GM19043 (cell line): Measurements from ENCODE around the gene STARD9.

Experiments used
- ATAC-seq: cut with Tn5 transposase; IDR thresholded peaks from one replicate; pipeline ENCODE4 v1.9.1; 2021; ENCODE audit warnings: low read depth; ENCODE audit not compliant: unreplicated experiment

The STARD9 gene

GRCh38 chr15:42691770-42692169, 116.4 kb downstream of the STARD9 start:
- ATAC-seq, result no peak

GRCh38 chr15:42692536-42692935, 117.1 kb downstream of the STARD9 start:
- no peak for ATAC-seq

- ATAC-seq, result no peak
These were observed 117.6 kb downstream of the STARD9 start for GRCh38 chr15:42692997-42693396.

GRCh38 chr15:42693496-42693895, 118.1 kb downstream of the STARD9 start:
- no peak for ATAC-seq

GRCh38 chr15:42693942-42694341, 118.5 kb downstream of the STARD9 start:
- no peak for ATAC-seq

GRCh38 chr15:42694398-42694797, 119.0 kb downstream of the STARD9 start:
- ATAC-seq, result no peak

- ATAC-seq, result no peak
These were observed 120.2 kb downstream of the STARD9 start for GRCh38 chr15:42695527-42696071.

- ATAC-seq, result no peak
These were observed 121.2 kb downstream of the STARD9 start for GRCh38 chr15:42696626-42697025.

GRCh38 chr15:42704492-42704926, 129.1 kb downstream of the STARD9 start:
- no peak for ATAC-seq

GRCh38 chr15:42705336-42705735, 129.9 kb downstream of the STARD9 start:
- ATAC-seq, result no peak

- ATAC-seq, result no peak
These were observed 131.7 kb downstream of the STARD9 start for GRCh38 chr15:42707068-42707467.

GRCh38 chr15:42707873-42708544, 132.6 kb downstream of the STARD9 start:
- ATAC-seq, result no peak

GRCh38 chr15:42710662-42711061, 135.3 kb downstream of the STARD9 start:
- ATAC-seq, result no peak

- no peak for ATAC-seq
These were observed 136.3 kb downstream of the STARD9 start for GRCh38 chr15:42711746-42712145.

GRCh38 chr15:42712584-42712983, 137.2 kb downstream of the STARD9 start:
- ATAC-seq, result no peak

- no peak for ATAC-seq
These were observed 140.7 kb downstream of the STARD9 start for GRCh38 chr15:42716125-42716524.

- ATAC-seq, result no peak
These were observed 141.2 kb downstream of the STARD9 start for GRCh38 chr15:42716626-42717025.

- no peak for ATAC-seq
These were observed 143.6 kb downstream of the STARD9 start for GRCh38 chr15:42719043-42719442.

- no peak for ATAC-seq
These were observed 144.7 kb downstream of the STARD9 start for GRCh38 chr15:42720071-42720470.

GRCh38 chr15:42721016-42721415, 145.6 kb downstream of the STARD9 start:
- ATAC-seq, result no peak

GRCh38 chr15:42721916-42722315, 146.5 kb downstream of the STARD9 start:
- no peak for ATAC-seq

- ATAC-seq, result no peak
These were observed 147.7 kb downstream of the STARD9 start for GRCh38 chr15:42723068-42723467.
